ENCODE data around the gene SIK3.

SIK3 gene

GRCh38 chr11:116917632-116918031 is 180.6 kb downstream of the SIK3 start:
- TF ChIP-seq CTCF (IDR thresholded peaks at IDR 0.05): no peak

GRCh38 chr11:116916886-116917285 is 181.3 kb downstream of the SIK3 start:
- TF ChIP-seq CTCF (IDR thresholded peaks at IDR 0.05): no peak

- TF ChIP-seq CTCF (IDR thresholded peaks at IDR 0.05): no peak
Observed at GRCh38 chr11:116916052-116916451, 182.2 kb downstream of the SIK3 start.

- TF ChIP-seq CTCF (IDR thresholded peaks at IDR 0.05): no peak
Observed at GRCh38 chr11:116913000-116913399, 185.2 kb downstream of the SIK3 start.

GRCh38 chr11:116911976-116912734 is 186.1 kb downstream of the SIK3 start:
- TF ChIP-seq CTCF (IDR thresholded peaks at IDR 0.05): no peak

- no peak for TF ChIP-seq CTCF (IDR thresholded peaks at IDR 0.05)
Observed at GRCh38 chr11:116910847-116911246, 187.4 kb downstream of the SIK3 start.

- TF ChIP-seq CTCF (IDR thresholded peaks at IDR 0.05): no peak
Observed at GRCh38 chr11:116910378-116910777, 187.8 kb downstream of the SIK3 start.

- TF ChIP-seq CTCF (IDR thresholded peaks at IDR 0.05): no peak
Observed at GRCh38 chr11:116909245-116909644, 189.0 kb downstream of the SIK3 start.
